Retinal pigment epithelial cell (primary cell): ENCODE results near the gene TGFB2.

Source experiments
- DNase-seq: peaks from one replicate; pipeline ENCODE4 v3.0.0-alpha.2; 2010; ENCODE audit warnings: low read depth
- H3K4me3 ChIP-seq: 2 replicates; pipeline ENCODE4 v1.5.1; 2011; ENCODE audit warnings: mild to moderate bottlenecking, low read length, control low read depth, moderate library complexity
- TF ChIP-seq, protein P1 (sequence below): conservative IDR thresholded peaks from 2 replicates; pipeline ENCODE4 v1.5.1; 2011; ENCODE audit warnings: low read depth, low read length, control low read depth, inconsistent platforms

The TGFB2 gene

GRCh38 chr1:218390618-218391017 lies 45.5 kb downstream of the TGFB2 start:
- TF ChIP-seq, protein P1, sequence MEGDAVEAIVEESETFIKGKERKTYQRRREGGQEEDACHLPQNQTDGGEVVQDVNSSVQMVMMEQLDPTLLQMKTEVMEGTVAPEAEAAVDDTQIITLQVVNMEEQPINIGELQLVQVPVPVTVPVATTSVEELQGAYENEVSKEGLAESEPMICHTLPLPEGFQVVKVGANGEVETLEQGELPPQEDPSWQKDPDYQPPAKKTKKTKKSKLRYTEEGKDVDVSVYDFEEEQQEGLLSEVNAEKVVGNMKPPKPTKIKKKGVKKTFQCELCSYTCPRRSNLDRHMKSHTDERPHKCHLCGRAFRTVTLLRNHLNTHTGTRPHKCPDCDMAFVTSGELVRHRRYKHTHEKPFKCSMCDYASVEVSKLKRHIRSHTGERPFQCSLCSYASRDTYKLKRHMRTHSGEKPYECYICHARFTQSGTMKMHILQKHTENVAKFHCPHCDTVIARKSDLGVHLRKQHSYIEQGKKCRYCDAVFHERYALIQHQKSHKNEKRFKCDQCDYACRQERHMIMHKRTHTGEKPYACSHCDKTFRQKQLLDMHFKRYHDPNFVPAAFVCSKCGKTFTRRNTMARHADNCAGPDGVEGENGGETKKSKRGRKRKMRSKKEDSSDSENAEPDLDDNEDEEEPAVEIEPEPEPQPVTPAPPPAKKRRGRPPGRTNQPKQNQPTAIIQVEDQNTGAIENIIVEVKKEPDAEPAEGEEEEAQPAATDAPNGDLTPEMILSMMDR = no peak
- peak; percentile 93 for DNase-seq
- no peak overlapping the region for H3K4me3 ChIP-seq

DNA sequence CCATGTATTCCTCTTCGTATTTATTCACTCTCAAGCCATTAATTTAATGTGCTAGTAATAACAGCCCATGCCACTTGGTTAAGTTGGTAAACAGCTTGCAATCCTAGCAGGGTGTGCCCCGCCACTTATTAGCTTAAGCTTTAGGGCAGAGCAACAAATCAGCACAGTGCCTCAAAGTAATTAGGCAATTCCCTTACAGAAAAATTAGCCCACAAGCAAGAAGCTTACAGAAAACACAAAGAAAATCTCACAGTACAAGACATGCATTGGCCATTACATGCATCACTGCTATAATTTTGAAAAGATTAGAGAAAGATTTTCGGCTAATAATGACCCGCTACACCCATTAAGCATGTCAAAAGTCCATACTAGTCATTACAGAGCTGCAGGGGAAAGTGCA lies 47.6 kb downstream of the TGFB2 start:
- H3K4me3 ChIP-seq = no peak overlapping the region
- DNase-seq = peak; percentile 69
- TF ChIP-seq, protein P1 = no peak

DNA sequence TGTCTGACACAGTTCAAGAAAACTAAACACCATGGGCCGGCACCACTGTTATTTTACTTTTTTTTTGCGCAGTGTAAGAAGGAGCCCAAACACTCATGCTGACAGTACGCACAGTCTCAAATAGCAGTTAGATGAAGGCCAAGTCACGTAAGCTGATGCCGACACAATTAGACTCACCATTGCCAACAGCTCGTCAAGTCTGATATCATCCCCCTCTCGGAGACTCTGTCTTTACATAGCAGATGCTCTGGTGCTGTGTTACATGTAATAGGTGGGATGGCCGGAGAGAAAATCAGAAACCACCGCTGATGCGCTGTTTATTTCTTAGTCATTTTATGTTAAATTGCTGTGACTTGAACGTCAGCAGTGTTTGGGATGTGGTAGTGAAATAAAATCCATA lies 49.3 kb downstream of the TGFB2 start:
- no peak overlapping the region for H3K4me3 ChIP-seq
- no peak for DNase-seq
- TF ChIP-seq, protein P1 = no peak

DNA sequence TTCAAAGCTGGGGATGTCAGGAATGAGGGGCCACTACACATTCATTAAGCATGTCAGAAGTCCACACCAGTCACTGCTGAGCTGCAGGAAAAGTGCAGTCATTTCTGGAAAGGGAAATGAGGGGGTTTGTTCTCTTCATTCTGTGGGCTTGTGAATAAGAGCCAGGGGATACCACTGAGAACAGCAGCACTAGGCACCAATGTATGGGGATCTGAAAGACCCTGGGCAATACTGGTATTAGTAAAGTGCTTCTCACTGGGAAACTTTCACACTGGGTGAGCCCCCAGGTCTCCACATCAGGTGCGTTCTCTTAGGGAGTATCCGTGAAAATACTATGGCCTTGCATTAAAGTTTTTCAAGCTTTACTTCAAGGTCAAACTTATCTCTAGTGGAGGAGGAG lies 49.9 kb downstream of the TGFB2 start:
- TF ChIP-seq, protein P1 = no peak
- H3K4me3 ChIP-seq = no peak overlapping the region
- no peak for DNase-seq

- no peak overlapping the region for H3K4me3 ChIP-seq
- no peak for DNase-seq
- TF ChIP-seq, protein P1 = no peak
These were observed 50.8 kb downstream of the TGFB2 start for GRCh38 chr1:218395916-218396315.

GRCh38 chr1:218397752-218398339 lies 52.7 kb downstream of the TGFB2 start:
- H3K4me3 ChIP-seq = no peak overlapping the region
- TF ChIP-seq, protein P1 = no peak
- DNase-seq = no peak

DNA sequence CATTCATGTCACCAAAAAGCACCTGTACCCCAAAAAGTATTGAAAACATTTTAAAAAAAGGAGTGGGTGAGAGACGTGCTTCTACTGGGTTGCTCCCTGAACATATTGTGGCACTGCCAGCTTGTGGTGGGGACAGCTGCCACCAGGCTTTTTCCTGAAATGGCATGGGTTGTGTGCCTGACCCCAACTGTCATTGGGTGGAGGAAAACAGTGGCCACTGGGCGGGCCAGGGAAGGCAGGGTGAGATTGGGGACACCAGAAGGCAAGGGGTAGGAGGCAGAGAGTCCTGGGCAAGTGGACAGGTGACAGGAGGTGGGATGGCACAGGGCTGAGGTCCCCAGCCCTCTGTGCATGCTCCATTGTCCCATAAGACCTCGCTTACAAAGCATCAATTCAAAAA lies 55.5 kb downstream of the TGFB2 start:
- no peak for DNase-seq
- H3K4me3 ChIP-seq = no peak overlapping the region
- TF ChIP-seq, protein P1 = no peak
